Head of caudate nucleus (tissue), 42 donors: ENCODE results near the gene EXOC6.
"Not testable (repeated sequence)": the region's sequence is repeated elsewhere in the genome, so short reads cannot be mapped to it uniquely, and the experiment has no call there.

Experiments used
- DNase-seq, 42 donors: peaks; one replicate each; pipeline versions ENCODE4 v3.0.0 to v3.0.0-alpha.2; 2020 to 2021; ENCODE audit warnings: mixed read lengths in 7 of 42
- intact Hi-C: fragments of 100-400 bp; cut with DNase I; formaldehyde crosslinking; loops from one replicate; pipeline ENCODE4 v1.15.0; 2022

The EXOC6 gene

DNA sequence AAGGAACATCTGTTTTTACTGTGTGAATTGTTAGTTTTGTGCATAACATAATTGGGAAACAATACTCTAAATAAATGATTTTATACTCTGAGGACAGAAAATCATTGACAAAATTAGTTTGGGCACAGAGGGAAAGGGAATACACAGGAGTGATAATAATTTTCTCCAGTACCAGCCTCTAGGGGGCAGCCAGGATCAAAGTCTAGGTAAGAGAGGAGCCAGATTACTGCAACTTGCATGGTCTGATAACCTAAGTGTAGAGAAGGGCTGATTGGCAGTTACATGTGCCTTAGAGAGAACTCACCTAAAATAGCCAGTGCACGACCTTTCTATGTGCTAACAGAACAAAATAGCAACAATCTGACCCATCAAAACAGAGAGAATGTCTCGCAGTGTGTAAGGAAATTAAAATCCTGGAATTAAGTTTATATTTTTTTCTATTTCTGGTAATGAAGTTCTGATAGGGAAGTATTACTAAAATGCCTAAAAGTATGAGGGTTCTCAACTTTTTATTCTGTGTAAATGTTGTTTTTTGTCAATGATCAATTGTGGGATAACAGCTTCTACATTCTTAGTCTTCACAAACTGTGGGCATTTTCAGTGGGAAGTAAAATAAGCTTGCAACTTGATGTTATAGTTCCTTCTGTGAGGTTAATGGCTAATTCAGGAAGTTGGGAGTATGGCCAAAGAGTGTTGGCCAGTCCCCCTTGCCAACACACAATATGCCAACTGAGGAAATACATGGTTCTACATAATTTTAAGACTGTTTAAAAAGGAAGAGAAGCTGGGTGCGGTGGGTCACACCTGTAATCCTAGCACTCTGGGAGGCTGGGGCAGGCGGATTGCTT lies 66.4 kb downstream of the EXOC6 start:
- peak in 37 of 42 donors; percentile 7 to 87 (median 55) for DNase-seq
- intact Hi-C loops = no loop called here

DNA sequence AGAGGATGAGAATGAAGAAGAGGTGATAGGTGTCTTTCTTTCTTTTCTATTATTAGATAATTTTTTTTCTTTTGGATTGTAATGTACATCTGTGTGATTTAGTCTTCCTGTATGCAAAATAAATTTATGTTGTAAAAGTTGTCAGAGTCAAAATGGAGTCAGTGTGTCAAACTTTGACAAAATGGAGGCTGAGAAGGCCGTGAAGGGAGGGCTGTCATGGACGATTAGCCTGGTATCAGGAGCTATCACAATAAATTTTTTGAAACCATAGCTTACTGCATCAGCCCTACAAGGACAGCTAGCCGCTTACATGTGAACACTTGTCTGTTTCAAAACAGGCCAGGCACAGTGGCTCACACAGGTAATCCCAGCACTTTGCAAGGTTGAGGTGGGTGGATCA lies 67.6 kb downstream of the EXOC6 start:
- DNase-seq = no peak
- intact Hi-C loops = no loop called here

DNA sequence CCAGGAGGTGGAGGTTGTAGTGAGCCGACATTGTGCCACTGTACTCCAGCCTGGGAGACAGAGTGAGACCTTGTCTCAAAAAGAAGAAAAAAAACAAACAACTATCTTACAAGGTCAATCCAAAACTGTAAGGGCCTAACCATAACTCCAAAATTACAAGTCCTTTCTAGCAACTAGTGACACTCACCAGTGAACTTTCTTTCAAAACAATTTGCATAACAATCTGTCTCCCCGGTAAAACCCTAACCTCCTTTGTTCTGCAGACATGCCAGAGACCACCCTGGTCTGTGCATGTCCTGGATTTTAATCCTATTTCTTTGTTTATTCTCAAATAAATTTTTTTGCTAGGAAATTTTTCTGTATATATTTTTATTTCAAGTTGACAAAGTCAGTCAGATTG lies 68.1 kb downstream of the EXOC6 start:
- intact Hi-C loops = no loop called here
- DNase-seq = no peak

DNA sequence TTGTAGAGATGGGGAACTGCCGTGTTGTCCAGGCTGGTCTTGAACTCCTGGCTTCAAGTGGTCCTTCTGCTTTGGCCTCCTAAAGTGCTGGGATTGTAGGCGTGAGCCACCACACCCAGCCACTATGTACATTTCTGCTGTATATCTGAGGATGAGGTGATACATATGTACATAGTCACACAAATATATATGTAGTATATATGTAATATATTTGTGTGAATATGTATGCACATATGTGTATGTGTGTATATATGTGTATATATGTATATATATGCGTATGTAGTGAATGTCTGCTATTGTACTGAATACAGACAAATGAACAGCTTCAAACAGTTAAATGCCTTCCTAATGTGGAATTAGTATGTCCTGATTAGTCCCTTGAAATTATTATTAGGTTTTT lies 70.3 kb downstream of the EXOC6 start:
- no peak for DNase-seq
- intact Hi-C loops = no loop called here

DNA sequence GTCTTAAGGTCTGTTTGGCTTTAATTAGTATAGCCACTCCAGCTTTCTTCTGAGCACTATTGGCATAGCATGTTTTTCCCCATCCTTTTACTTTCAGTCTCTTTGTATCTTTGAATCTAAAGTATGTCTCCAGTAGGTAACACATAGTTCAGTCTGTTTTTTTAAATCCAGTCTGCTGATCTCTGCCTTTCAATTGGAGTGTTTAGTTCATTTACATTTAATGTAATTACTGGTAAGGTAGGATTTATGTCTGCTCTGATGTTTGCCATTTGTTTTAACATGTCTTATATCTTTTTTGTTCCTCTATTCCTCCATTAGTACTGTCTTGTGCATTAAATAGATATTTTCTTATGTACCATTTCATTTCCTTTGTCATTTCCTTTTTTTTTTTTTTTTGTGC lies 72.5 kb downstream of the EXOC6 start:
- no peak for DNase-seq
- intact Hi-C loops = no loop called here

DNA sequence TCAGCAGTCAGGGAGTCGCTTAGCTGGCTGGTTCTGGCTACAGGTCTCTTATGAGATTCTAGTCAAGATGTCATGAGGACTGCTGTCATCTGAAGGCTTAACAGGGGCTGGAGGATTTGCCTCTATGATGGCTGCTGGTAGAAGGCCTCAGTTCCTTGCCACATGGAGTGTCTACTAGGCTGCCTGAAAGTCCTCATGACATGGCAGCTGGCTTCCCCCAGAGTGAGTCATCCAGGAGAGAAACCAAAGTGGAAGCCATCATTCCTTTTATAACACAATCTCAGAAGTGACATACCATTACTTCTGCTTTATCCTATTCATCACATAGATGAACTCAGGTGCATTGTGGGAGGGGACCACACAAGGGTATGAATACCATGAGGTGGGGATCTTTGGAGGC lies 75.1 kb downstream of the EXOC6 start:
- intact Hi-C loops = no loop called here
- no peak for DNase-seq

DNA sequence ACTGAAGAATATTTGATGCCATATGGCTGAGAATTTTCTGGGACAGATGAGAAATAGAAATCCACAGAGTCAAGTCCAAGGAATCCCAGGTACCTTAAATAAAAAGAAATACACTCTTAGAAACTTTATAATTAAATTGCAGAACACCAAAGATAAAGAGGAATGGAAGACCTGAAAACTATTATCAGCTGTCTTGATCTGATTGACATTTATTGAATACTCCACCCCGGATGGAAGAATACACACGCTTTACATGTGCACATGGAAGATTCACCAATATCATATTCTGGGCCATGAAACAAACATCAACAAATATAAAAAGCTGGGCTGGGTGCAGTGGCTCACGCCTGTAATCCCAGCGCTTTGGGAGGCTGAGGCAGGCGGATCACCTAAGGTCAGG lies 81.6 kb downstream of the EXOC6 start:
- intact Hi-C loops = no loop called here
- no peak for DNase-seq

DNA sequence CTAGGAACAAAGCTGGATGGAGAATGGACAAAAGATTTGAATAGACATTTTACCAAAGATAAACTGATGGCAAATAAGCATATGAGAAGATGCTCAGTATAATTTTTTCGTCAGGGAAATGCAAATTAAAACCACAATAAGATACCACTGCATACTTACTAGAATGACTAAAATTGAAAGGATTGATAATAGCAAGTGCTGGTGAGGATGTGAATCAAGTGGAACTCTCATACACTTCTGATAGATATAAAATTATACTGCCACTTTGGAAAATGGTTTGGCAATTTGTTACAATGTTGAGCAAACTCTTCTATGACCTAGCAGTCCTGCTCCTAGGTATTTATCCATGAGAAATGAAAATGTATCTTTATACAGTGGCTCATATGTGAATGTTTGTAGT lies 83.3 kb downstream of the EXOC6 start:
- intact Hi-C loops = no loop called here
- no peak for DNase-seq

DNA sequence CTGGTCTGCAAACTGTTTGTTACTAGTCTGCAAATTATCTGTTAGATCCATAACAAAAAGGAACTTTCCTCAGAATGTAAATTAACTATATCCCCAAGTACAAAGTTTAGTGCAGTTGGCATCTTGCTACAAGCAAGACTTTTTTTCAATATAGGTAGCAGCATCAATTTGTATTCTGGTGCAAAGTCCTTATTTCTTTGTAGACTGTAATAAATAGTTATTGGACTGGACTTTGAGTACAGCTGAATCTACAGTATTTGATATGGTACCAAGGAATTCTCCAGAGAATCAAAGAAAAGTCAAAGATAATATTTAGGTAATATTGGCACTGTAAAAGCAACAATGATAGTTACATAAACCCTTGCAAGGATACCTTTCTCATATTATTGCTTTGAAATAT lies 89.6 kb downstream of the EXOC6 start:
- intact Hi-C loops = no loop called here
- no peak for DNase-seq

DNA sequence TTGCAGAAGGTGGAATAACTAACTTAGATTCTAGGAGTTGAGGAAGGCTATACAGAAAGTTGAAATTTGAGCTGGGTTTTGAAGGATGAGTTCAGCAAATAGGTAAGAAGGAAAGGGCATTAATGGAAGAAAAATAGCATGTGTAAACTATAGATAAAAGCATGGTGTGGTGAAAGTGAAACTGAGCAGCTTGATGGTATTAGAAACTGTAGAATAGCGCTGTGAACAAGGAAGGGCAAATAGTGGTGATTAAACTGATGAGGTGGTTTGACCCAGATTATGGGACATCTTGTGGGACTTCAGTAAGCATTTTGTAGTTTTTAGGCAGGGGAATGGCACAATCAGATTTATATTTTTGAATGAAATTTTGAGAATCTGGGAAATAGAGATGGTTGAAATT lies 90.5 kb downstream of the EXOC6 start:
- intact Hi-C loops = no loop called here
- no peak for DNase-seq

DNA sequence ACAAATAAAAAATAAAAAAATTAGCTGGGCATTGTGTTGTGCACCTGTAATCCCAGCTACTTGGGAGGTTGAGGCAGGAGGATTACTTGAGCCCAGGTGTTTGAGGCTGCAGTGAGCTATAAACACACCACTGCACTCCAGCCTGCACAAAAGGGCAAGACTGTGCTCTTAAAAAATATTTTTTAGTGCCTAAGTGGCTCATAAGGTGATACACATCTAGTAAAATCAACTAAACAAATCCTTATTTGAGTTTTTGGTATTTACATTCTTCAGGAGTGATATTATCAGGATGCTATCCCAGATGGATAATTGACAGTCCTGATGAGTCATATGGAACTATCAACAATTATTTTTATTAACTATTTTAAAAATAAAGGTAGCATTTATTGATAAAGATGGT lies 93.9 kb downstream of the EXOC6 start:
- intact Hi-C loops = no loop called here
- no peak for DNase-seq

DNA sequence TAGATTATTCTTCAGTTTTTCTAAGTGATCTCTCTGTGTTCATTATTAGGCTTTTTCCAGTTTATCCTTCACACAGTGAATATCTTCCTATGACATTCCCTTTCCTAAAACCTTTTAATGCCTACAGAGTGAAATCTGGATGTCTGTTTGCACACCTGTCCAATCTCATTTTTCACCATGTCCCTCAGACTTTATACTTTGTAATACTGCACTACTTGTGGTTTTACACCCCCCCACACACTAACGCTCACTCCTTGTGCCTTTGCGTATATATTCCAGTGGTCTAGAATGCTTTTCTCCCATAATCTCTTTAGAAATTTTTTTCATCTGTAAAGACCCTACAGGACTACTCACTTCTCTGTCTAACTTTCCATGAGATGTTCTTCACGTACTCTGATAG lies 98.2 kb downstream of the EXOC6 start:
- intact Hi-C loops = no loop called here
- no peak for DNase-seq

DNA sequence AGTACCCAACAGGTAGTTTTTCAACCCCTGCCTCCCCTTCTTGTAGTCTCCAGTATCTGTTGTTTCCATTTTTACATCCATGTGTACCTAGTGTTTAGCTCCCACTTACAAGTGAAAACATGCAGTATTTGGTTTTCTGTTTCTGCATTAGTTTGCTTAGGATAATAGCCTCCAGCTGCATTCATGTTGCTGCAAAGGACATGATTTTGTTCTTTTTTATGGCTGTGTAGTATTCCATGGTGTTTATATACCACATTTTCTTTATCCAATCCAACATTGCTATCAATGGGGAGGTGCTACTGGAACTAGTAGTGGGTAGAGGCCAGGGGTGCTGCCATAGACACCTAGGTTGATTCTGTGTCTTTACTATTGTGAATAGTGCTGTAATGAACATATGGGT lies 104.3 kb downstream of the EXOC6 start:
- intact Hi-C loops, DNase-seq: not testable (repeated sequence)

DNA sequence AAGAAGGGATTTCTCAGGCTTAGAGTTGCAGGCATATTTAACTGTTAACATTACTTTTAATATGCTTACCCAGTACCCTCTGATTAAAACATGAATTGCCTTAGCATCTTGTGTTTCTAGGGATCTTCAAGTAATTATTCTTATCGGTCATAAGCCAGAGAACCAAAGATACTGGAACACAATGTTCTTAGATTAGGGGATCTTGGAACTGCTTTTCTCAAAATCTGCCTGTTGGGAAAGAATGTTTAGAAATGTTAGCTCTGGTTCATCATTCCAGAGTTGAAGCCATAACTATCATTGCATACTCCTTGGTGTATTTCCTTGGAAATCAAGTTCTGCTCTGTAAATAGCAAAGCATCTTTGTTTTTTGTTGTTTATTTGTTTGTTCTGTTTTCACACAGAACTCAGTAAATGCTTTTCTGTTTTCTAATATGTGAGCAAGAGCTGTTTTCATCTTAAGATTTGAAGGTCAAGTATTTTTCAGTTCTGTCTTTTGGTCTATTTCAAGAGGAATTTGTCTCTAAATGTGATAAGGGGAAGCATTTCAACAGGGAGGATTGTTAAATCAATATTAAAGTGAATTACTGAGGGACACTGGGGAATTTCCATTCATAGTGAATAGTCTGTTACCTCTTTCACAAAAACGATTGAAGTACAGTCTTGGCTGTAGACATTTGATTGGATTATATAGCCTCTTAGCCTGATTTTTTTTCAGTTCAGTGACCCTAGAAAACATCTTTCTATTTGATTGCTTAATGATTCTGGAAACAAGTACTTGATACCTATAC lies 109.1 kb downstream of the EXOC6 start:
- intact Hi-C loops = no loop called here
- DNase-seq = no peak

DNA sequence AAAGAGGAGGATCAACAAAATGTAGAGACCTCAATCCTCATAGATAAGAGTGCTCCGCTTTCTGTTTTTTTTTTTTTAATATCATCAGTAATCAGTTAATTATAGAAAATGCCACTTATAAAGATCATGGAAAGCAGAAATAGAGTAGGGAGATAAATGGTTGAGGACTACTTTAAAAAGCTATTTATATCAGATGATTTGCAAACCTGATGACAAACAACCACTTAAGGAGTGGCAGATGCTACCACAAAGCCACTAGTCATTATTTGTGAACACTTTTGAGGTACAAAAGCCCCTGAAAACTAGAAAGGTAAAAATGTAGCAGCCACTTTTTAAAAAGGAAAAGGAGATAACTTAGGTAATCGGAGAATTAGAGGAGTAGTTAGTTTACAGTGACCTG lies 113.3 kb downstream of the EXOC6 start:
- intact Hi-C loops = no loop called here

DNA sequence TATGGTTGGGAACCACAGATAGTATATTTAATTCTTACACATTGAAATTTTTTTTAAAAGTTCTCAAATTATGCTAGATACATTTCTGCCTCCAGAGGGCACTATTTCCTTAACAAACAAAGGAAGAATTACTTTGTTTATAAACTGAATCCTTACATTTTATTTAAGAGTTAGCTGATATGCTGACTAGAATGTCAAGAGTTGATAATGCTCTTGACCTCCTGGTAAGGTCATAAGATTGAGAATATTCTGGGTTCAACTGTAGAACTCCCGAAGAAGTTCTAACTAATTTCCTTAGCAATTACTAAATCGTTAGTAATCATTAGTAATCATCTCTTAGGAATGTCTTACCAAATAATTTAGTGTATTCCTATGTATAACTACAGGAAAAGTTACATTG lies 117.0 kb downstream of the EXOC6 start:
- no peak for DNase-seq
- intact Hi-C loops = no loop called here

More for the DNA sequence above, 113.3 kb downstream of the EXOC6 start:
- DNase-seq = no peak

DNA sequence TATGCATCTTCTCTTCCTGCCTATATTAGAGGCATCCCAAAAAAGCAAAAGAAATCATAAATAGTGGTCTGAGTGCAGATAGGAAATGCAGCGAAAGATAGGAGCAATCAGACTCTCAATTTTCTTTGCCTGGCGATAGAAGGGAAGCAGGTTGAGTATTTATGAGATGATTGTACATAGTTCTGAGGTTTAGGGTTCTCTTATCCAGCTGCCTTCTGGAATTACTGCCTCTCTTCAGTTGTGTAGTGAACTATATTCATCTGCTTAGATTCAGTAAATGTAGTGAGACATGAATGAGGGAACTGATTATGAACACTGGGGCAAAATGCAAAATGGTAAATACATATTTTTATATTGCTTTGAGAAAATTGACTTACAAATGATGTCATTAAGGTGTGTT lies 119.3 kb downstream of the EXOC6 start:
- no peak for DNase-seq
- intact Hi-C loops = no loop called here

DNA sequence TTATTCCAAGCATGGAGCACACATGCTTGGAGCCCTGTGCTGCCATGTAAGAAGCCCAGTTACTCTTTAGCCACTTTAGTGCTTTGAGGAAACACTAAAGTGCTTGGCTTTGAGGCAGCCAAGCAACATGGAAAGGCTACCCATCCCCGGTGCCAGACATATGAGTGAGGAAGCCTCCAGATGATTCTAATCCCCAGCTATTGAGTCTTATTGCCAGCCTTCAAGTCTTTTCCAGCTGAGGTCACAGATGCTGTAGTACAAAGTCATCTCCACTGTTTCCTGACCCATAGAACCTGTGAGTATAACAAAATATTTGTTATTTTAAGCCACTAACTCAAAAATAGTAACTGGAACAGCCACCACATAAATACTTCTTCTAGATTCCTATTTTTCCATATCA lies 120.8 kb downstream of the EXOC6 start:
- intact Hi-C loops = no loop called here
- no peak for DNase-seq

DNA sequence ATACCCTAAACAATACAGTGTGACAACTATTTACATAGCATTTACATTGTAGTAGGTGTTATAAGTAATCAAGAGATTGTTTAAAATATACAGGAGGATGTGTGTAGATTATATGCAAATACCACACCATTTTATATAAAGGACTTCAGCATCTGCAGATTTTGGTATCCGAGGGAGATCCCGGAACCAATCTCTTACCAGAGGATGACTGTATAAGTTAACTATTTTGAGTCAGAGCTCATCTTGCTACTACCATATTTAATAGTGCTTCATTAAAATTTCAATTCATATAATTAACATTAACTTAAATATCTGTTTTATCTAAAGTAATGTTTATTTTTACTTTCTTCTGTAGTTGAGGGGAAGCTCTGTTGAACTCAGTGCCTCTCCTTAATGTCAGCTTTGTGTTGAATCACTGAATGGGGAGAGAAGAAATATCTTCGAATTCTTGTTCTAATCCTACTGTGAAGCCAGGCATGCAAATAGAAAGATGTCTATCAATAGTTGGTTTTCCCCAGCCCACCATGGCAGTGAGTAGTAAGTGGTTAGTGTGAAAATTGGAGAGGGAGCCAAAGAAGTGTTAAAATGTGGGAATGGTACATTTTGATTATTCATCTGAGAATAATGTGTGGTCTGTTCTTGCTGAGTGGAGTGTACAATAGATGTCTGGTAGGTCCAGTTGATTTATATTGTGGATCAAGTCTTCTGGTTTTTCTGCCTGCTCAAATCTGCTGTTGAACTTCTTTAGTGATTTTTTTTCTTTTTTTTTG lies 122.2 kb downstream of the EXOC6 start:
- intact Hi-C loops = no loop called here
- no peak for DNase-seq
